ENCODE results near the gene CDKL2. TPM values are rescaled to one million over a fixed set of nuclear protein-coding genes. Genes with fewer than 3 reads are reported as not detected.
"Not testable (repeated sequence)": the region's sequence is repeated elsewhere in the genome, so short reads cannot be mapped to it uniquely, and the experiment has no call there.

Gene CDKL2
- total RNA-seq, 1 experiment from 2014 or later: 0.46 TPM

DNA sequence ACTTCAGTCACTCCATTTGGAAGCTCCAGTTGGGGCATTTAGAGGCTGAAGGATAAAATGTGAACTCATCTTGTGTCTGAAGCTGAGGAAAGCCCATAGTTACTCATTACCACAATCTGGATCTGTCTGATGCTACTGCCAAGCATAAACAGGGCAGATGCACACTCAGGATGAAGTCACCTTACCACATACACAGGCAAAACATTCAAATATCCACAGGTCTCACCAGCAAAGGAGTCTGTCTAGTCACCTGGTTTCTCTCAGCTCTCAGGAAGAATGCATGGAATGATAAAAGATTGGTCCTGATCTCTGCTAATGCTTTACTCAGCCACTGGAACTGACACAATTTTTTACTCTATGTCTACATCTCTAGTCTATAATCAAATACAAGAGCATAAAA is 87.5 kb downstream of the CDKL2 start:
- Histone ChIP-seq H3K27me3 (ENCODE audit: insufficient read depth, low read depth) (no peaks in the 10 kb centered on the region), H3K9me3 (ENCODE audit: insufficient read depth, low read depth) (no peaks in the 10 kb centered on the region), H4K20me1 (ENCODE audit: insufficient read depth) (no peaks in the 10 kb centered on the region), H3K4me3 (no peak overlapping the region), H3K4me1 (replicated peaks; ENCODE audit: insufficient read depth) (no peaks in the 10 kb centered on the region), H3K4me2 (no peak overlapping the region), H3K79me2 (ENCODE audit: low read depth) (no peaks in the 10 kb centered on the region), H3K36me3 (ENCODE audit: low read depth) (no peaks in the 10 kb centered on the region), H3K27ac (no peak overlapping the region), H3F3A (ENCODE audit: insufficient read depth, low read depth) (no peaks in the 10 kb centered on the region), H3K9me2 (ENCODE audit: insufficient read depth) (no peaks in the 10 kb centered on the region), H2AFZ (no peak overlapping the region)
- TF ChIP-seq EZH2 (IDR thresholded peaks at IDR 0.05; ENCODE audit: low read depth): no peak
- TF ChIP-seq, protein P1, sequence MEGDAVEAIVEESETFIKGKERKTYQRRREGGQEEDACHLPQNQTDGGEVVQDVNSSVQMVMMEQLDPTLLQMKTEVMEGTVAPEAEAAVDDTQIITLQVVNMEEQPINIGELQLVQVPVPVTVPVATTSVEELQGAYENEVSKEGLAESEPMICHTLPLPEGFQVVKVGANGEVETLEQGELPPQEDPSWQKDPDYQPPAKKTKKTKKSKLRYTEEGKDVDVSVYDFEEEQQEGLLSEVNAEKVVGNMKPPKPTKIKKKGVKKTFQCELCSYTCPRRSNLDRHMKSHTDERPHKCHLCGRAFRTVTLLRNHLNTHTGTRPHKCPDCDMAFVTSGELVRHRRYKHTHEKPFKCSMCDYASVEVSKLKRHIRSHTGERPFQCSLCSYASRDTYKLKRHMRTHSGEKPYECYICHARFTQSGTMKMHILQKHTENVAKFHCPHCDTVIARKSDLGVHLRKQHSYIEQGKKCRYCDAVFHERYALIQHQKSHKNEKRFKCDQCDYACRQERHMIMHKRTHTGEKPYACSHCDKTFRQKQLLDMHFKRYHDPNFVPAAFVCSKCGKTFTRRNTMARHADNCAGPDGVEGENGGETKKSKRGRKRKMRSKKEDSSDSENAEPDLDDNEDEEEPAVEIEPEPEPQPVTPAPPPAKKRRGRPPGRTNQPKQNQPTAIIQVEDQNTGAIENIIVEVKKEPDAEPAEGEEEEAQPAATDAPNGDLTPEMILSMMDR (conservative IDR thresholded peaks at IDR 0.05): no peak
- POLR2A ChIA-PET (ENCODE audit: unreplicated experiment): interaction anchor here (0.7 kb wide), 1 partner anchor 182 kb away, joined by 5 read pairs; the partner anchor contains the start of gene USO1
- DNase-seq: peak in 1 of 2 experiments; percentile 36
- intact Hi-C loops (cut with micrococcal nuclease; ENCODE audit: unreplicated experiment): no loop called here
- BruUV-seq (replicated peaks): no TSS peak
- CTCF ChIA-PET: interaction anchor here (0.7 kb wide), 1 partner anchor 28 kb away, joined by 3 read pairs; no protein-coding TSS in a partner anchor

DNA sequence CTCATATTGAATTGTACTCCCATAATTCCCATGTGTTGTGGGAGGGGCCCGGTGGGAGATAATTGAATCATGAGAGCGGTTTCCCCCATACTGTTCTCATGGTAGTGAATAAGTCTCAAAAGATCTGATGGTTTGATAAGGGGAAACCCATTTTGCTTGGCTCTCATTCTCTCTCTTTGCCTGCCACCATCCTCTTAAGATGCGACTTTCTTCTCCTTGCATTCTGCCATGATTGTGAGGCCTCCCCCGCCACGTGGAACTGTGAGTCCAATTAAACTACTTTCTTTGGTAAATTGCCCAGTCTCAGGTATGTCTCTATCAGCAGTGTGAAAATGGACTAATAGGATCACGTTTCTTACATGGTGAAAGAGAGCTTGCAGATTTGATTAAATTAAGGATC is 93.0 kb downstream of the CDKL2 start:
- POLR2A ChIA-PET (ENCODE audit: unreplicated experiment); DNase-seq; H3K4me2 ChIP-seq; H3K27me3 ChIP-seq (ENCODE audit: insufficient read depth, low read depth); H3K27ac ChIP-seq; H3K9me3 ChIP-seq (ENCODE audit: insufficient read depth, low read depth); intact Hi-C loops (cut with micrococcal nuclease; ENCODE audit: unreplicated experiment); H3K9me2 ChIP-seq (ENCODE audit: insufficient read depth); H4K20me1 ChIP-seq (ENCODE audit: insufficient read depth); H3K79me2 ChIP-seq (ENCODE audit: low read depth); H3K4me3 ChIP-seq; CTCF ChIA-PET; BruUV-seq (replicated peaks); H3F3A ChIP-seq (ENCODE audit: insufficient read depth, low read depth); H2AFZ ChIP-seq; H3K36me3 ChIP-seq (ENCODE audit: low read depth); H3K4me1 ChIP-seq (replicated peaks; ENCODE audit: insufficient read depth): not testable (repeated sequence)

DNA sequence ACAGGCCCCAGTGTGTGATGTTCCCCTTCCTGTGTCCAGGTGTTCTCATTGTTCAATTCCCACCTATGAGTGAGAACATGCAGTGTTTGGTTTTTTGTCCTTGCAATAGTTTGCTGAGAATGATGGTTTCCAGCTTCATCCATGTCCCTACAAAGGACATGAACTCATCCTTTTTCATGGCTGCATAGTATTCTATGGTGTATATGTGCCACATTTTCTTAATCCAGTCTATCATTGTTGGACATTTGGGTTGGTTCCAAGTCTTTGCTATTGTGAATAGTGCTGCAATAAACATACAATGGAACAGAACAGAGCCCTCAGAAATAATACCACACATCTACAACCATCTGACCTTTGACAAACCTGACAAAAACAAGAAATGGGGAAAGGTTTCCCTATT is 96.4 kb downstream of the CDKL2 start:
- H3K9me2 ChIP-seq (ENCODE audit: insufficient read depth); intact Hi-C loops (cut with micrococcal nuclease; ENCODE audit: unreplicated experiment); H3K9me3 ChIP-seq (ENCODE audit: insufficient read depth, low read depth); BruUV-seq (replicated peaks); H3K4me2 ChIP-seq; H3F3A ChIP-seq (ENCODE audit: insufficient read depth, low read depth); H3K79me2 ChIP-seq (ENCODE audit: low read depth); CTCF ChIA-PET; H3K4me3 ChIP-seq; H3K27me3 ChIP-seq (ENCODE audit: insufficient read depth, low read depth); H3K27ac ChIP-seq; H3K4me1 ChIP-seq (replicated peaks; ENCODE audit: insufficient read depth); POLR2A ChIA-PET (ENCODE audit: unreplicated experiment); H3K36me3 ChIP-seq (ENCODE audit: low read depth); H2AFZ ChIP-seq; H4K20me1 ChIP-seq (ENCODE audit: insufficient read depth); DNase-seq: not testable (repeated sequence)

DNA sequence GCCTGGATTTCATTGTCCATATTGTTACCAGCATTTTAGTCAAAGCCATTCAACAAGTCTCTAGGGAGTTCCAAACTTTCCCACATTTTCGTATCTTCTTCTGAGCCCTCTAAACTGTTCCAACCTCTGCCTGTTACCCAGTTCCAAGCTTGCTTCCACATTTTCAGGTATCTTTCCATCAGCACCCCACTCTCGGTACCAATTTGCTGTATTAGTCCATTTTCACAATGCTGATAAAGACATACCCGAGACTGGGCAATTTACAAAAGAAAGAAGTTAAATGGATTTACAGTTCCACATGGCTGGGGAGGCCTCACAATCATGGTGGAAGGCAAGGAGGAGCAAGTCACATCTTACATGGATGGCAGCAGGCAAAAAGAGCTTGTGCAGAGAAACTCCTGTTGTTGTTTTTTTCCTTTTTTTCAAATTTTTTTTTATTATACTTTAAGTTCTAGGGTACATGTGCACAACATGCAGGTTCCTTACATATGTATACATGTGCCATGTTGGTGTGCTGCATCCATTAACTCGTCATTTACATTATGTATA is 96.9 kb downstream of the CDKL2 start:
- H4K20me1 ChIP-seq (ENCODE audit: insufficient read depth); CTCF ChIA-PET; H3K27me3 ChIP-seq (ENCODE audit: insufficient read depth, low read depth); intact Hi-C loops (cut with micrococcal nuclease; ENCODE audit: unreplicated experiment); H3F3A ChIP-seq (ENCODE audit: insufficient read depth, low read depth); DNase-seq; H3K36me3 ChIP-seq (ENCODE audit: low read depth); BruUV-seq (replicated peaks); H3K79me2 ChIP-seq (ENCODE audit: low read depth); H3K4me1 ChIP-seq (replicated peaks; ENCODE audit: insufficient read depth); H3K27ac ChIP-seq; H3K4me3 ChIP-seq; H3K9me2 ChIP-seq (ENCODE audit: insufficient read depth); H2AFZ ChIP-seq; POLR2A ChIA-PET (ENCODE audit: unreplicated experiment); H3K9me3 ChIP-seq (ENCODE audit: insufficient read depth, low read depth); H3K4me2 ChIP-seq: not testable (repeated sequence)

DNA sequence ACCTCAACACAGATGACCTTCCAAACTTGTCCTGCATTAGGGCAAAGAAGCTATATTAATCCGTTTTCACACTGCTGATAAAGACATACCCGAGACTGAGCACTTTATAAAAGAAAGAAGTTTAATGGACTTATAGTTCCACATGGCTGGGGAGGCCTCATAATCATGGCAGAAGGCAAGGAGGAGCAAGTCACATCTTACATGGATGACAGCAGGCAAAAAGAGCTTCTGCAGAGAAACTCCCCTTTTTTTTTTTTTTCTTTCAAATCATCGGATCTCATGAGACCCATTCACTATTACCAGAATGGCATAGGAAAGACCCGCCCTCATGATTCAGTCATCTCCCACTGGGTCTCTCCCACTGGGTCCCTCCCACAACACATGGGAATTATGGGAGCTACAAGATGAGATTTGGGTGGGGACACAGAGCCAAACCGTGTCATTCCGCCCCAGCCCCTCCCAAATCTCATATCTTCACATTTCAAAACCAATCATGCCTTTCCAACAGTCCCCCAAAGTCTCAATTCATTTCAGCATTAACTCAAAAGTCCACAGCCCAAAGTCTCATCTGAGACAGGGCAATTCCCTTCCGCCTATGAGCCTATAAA is 98.7 kb downstream of the CDKL2 start:
- H3K9me2 ChIP-seq (ENCODE audit: insufficient read depth); intact Hi-C loops (cut with micrococcal nuclease; ENCODE audit: unreplicated experiment); H3K79me2 ChIP-seq (ENCODE audit: low read depth); H4K20me1 ChIP-seq (ENCODE audit: insufficient read depth); BruUV-seq (replicated peaks); H3K27ac ChIP-seq; H3K4me2 ChIP-seq; H3K27me3 ChIP-seq (ENCODE audit: insufficient read depth, low read depth); H3F3A ChIP-seq (ENCODE audit: insufficient read depth, low read depth); H3K36me3 ChIP-seq (ENCODE audit: low read depth); H3K9me3 ChIP-seq (ENCODE audit: insufficient read depth, low read depth); H3K4me3 ChIP-seq; POLR2A ChIA-PET (ENCODE audit: unreplicated experiment); DNase-seq; H3K4me1 ChIP-seq (replicated peaks; ENCODE audit: insufficient read depth); H2AFZ ChIP-seq: not testable (repeated sequence)
- CTCF ChIA-PET: interaction anchor here (0.6 kb wide), 1 partner anchor 363 kb away, joined by 4 read pairs; no protein-coding TSS in a partner anchor

Measured in PC-9 (cell line).